HG03457 (cell line): ENCODE data around the gene NXT1.

Experiments used
- ATAC-seq: cut with Tn5 transposase; IDR thresholded peaks from one replicate; pipeline ENCODE4 v1.9.1; 2021; ENCODE audit warnings: moderate number of reproducible peaks; ENCODE audit not compliant: unreplicated experiment

Gene NXT1

DNA sequence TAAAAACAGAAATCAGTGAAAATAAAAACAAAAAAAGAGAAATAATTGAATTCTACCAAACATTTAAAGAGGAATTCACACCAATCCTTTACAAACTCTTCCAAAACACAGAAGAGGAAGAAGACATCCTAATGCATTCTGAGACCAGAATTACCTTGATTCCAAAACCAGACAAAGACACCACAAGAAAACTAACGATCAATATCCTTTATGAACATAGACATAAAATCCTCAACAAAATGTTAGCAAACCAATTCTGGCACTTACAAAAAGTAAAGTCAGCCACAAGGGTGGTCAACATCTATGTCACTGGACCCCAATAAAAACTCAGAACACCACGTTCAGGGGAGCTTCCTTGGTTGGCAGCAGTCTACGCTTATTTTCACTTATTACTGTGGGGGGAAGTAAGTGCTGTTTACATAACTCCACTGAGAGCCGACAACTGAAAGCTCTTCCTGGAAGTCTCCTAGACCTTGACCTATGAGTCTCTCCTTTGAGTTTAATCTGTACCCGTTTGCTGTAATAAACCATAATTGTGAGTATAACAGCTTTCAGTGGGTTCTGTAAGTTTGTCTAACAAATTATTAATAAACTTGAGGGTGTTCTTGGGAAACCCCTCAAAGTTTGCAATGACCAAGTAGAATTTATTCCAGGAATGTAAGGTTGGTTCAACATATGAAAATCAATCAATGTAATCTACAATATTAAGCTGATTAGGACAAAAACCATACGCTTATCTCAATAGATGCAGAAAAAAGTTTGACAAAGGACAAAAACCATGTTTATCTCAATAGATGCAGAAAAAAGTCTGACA is 35.9 kb downstream of the NXT1 start:
- no peak for ATAC-seq

DNA sequence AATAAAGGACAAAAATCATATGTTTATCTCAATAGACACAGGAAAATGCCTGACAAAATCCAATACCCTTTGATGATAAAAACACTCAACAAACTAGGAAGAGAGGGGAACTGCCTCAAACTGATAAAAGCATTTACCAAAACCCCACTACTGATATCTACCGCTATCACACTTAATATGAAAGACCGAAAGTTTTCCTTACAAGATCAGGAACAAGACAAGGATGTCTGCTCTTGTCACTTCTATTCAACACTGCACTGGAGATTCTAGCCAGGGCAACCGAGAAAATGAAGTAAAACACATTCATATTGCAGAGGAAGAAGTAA is 36.5 kb downstream of the NXT1 start:
- no peak for ATAC-seq

DNA sequence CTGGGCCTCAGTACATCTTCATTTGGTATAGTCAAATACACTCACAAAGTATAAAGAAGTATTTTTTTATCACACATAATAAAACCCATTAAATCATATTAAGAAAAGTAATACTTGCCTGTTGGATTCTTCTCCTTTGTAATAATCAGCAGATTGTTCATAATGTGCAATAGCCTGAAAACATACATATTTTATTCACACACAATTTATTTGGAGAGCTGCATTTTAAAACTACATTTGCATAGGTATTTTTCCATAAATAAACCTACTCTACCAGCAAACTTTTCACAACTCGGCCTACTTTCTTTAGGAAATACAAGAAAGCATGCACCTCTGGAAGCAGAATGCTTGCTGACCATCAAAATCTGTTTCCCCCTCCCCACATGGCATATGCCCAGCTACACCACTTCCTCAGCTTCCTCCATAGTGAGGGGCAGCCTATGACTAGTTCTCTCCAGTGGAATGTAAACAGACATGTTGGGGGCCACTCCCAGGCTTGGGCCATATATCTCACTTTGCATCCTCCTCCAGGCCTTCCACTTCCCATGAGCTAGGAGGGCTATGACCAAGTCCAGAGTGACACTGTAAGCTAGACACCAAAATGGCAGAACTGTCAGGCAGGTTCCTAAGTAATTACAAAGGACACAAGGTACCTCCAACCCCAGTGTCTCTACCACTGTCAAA is 39.6 kb downstream of the NXT1 start:
- ATAC-seq, result no peak

DNA sequence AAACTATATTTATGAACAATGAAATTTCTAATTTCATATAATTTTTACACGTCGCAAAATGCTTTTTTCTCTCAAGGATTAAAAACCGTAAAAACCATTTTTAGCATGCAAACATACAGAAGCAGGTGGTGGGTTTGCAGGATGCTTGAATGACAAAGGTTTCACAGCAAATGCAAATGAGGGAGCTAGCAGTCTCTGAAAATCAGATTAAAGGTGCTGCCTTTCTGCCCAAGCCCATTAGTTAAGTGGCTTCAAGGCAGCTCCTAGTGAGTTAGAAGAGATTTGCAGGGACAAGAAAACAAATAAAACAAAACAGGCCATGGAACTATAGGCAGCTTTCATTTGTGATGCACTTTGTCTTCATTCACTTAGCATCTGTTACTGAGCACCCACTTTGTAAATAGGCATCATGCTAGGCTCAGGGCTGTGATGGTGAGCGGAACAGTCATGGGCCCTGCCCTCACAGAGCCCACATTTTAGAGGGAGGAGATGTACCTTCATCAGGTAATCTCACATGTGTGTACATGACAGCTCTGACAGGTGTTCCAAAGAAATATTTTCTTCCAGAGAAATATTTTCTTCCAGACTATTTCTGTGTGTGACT is 41.2 kb downstream of the NXT1 start:
- ATAC-seq, result no peak

DNA sequence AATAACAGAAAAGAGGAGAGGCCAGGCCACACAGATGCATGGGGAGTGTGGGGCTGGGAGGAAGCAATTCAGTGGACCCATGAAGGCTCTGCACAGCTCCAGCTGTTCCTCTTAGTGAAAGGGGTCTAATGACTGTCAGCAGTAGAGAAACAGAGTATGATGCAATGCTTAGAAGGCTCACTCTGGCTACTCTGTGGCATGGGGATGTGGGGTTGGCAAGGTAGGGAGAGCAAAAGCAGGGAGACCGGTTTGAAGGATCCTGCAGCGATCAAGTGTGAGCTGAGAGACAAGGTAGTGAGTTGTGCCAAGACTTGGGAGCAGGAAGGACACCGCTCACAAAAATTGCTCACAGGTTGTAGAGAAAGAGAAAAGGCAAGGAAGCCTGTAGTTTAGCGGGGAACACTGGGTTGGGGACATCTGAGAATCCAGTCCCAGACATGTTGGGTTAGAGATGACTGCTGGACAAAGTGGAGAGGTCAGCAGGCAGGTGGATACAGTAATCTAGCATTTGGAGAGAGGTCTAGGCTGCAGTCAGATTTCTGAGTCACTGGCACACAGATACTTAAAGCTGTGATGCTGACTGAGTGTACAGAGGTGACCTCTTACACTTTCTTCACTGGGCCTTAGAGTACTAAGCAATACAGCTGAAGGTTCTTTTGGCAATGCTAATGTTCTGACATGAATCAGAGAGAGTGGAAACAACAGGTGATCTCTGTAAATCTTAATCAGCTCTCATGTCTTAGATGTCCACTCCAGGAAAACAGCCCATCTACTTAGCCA is 43.6 kb downstream of the NXT1 start:
- ATAC-seq, result no peak

DNA sequence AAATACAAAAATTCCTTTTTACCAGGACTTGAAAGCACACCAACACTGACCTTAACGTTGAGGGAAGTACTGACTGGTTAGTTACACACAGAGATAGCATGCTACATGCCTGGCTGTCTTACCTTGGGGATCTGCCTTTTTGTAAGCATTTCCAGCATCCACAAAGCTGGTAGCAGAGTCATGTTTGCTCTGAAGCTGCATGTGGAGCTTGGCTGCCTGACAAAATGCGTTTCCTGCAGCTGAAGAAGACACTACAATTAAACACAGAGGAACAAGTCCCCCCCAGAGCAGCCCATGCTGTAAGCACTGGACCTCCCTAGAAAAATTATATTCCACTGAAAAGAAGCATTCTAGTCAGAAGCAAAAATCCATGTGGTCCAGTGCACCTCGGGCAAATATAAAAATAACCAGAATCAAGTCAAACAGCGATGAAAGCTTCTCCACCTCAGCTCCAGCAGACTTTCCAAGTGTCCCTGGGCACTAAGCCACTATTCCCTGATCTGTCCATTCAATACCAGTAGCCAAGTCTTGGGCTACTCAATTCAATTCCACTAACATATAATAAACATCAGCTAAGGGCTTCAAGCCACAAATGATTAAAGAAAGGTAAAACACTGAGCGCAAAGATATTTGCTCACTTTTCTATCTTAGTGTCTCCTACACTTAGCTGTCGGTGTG is 46.5 kb downstream of the NXT1 start:
- no peak for ATAC-seq

DNA sequence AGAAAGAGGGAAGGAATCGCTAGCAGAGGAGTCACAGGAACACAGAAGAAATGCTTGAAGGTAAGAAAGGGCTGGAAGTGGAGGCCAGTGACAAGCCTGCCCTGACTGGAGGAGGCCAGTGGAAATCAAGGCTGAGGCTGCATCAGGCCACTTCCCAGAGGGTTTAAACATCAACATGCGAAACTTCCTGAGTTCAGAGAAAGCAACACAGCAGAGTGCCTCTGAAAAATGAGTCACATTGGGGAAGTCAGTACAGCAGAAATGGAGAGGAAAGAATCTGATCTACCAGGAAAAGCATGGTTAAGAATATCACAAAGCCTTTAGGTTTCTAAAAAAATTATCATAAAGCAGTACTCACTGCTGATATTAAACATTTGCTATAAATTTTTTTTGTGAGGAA is 47.4 kb downstream of the NXT1 start:
- ATAC-seq, result no peak

DNA sequence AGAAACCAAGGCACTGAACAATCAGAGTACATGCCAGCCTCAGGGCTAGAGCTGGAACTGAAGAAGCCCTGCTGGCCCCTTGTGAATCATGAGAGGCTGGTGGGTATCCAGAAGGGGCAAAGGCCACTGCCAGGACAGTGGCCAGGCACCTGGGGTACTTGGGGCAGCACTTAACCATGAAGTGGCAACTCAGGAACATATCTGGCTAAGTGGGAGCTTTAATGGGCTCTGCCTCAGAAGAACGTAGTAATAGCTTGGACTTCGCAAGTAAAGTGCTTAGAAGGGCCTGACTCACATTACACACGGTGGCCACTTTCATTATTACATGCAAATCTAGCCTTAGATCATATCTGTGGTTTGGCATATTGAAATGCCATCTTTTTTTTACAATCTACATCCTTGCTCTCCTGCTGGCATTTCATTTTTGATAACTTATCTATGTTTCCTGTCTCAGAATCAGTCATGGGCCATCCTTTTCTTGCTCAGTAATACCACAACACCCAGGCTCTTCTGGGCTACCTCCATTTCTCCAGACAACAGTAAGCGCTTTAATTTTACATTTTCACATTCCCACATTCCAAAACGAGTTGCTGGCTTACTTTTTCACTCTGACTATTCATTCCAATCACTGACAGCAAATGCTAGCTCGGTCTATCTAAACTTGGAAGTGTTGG is 49.1 kb downstream of the NXT1 start:
- ATAC-seq, result no peak

DNA sequence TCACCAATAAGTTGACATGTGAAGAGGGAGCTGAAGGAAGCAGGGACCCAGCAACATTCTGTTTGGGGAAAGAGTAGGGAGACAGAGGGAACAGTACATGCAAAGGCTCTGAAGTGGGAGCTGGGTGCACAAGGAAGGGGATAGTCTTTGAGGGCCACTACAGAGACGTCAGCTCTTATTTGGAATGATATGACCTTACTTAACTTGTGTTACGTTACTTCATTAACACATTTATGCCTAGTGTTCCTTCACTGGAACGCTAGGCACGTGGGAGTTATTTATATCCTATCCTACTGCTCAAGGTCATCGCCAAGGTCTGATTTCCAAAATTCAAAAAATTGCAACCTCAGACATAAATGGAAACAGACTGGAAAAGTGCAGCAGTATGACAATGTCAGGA is 50.5 kb downstream of the NXT1 start:
- ATAC-seq, result no peak

DNA sequence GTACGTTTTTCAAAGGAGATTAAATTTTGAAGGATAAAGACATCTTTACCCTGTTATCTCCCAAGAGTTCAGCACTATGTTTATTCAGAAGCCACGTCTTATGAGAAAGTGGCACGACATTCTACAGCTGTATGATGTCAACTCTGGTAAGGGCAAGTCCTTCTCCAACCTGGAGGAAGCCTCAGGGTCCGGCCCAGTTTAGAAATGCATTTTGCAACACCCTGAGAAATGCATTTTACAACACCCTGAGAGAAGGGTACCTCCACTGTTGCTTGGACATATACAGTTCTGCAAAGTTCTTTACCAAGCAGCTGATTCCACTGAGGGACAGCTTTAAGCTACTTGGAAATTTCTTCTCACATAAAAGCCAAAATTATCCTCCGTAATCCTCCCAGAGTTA is 53.2 kb downstream of the NXT1 start:
- ATAC-seq, result no peak

DNA sequence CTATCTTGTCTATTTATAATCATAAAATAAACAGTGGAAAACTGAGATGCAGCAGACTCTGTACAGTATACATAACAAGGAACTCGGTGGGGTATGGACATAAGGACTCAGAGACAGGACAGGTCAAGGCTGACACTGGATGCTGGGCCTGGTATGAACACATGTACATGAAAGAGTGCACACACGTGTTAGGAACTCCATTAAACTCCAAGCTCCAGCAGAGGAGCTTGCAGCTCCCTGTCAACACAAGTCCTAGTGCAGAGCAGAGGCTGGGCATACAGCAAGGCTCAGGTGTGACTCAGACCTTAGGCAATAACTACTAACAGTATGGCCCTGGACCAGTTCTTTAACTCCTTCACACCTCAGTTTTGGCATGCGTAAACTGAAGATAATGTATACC is 53.6 kb downstream of the NXT1 start:
- no peak for ATAC-seq
